Peyer's patch (tissue), 4 donors: Measurements from ENCODE around the gene CHURC1.

Experiments used
- POLR2A ChIP-seq, 2 donors: fragments of 450-650 bp; IDR thresholded peaks; one replicate each; pipeline ENCODE4 v1.5.1; 2017; ENCODE audit warnings: antibody characterized with exemption in 2 of 2, mild to moderate bottlenecking in 2 of 2, moderate library complexity in 2 of 2
- TF ChIP-seq, protein P1 (sequence below), 6 experiments: fragments of 450-650 bp in 4 of 6; fragments of 200-600 bp in 2 of 6; sonication (generic) in 1 of 6; IDR thresholded peaks; one replicate each; pipeline ENCODE4 v1.5.1; 2017 to 2019; ENCODE audit warnings: antibody characterized with exemption in 6 of 6, mild to moderate bottlenecking in 3 of 6, moderate library complexity in 1 of 6

DNA sequence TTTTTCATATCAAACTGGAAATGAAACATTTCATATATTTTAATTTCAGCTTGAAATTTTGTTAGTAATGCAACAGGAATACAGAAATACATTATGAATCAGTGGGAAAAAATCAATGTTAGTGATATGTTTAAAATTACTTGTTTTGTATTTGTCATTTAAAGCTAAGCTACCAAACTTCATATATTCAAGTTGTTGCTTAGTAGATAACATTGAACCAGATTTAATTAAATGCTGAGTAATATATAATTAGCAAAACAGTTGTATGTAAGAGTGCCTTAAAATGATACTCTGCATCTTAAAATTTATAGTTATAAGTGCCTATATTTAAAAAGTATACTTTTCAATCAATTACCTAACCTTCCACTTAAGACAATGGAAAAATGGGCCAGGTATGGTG is 5.0 kb downstream of the CHURC1 start:
- TF ChIP-seq, protein P1, sequence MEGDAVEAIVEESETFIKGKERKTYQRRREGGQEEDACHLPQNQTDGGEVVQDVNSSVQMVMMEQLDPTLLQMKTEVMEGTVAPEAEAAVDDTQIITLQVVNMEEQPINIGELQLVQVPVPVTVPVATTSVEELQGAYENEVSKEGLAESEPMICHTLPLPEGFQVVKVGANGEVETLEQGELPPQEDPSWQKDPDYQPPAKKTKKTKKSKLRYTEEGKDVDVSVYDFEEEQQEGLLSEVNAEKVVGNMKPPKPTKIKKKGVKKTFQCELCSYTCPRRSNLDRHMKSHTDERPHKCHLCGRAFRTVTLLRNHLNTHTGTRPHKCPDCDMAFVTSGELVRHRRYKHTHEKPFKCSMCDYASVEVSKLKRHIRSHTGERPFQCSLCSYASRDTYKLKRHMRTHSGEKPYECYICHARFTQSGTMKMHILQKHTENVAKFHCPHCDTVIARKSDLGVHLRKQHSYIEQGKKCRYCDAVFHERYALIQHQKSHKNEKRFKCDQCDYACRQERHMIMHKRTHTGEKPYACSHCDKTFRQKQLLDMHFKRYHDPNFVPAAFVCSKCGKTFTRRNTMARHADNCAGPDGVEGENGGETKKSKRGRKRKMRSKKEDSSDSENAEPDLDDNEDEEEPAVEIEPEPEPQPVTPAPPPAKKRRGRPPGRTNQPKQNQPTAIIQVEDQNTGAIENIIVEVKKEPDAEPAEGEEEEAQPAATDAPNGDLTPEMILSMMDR (IDR thresholded peaks at IDR 0.05), result no peak
- TF ChIP-seq POLR2A (IDR thresholded peaks at IDR 0.05), result no peak
